HG03442 (cell line): ENCODE data around the gene TSEN54.
"Not testable (repeated sequence)": the region's sequence is repeated elsewhere in the genome, so short reads cannot be mapped to it uniquely, and the experiment has no call there.

Source experiments
- ATAC-seq: cut with Tn5 transposase; IDR thresholded peaks from one replicate; pipeline ENCODE4 v1.9.1; 2021; ENCODE audit warnings: mild to moderate bottlenecking, moderate library complexity; ENCODE audit not compliant: unreplicated experiment

TSEN54 gene

GRCh38 chr17:75516619-75517296 lies 430 bp downstream of the TSEN54 start:
- ATAC-seq = peak; percentile 16

DNA sequence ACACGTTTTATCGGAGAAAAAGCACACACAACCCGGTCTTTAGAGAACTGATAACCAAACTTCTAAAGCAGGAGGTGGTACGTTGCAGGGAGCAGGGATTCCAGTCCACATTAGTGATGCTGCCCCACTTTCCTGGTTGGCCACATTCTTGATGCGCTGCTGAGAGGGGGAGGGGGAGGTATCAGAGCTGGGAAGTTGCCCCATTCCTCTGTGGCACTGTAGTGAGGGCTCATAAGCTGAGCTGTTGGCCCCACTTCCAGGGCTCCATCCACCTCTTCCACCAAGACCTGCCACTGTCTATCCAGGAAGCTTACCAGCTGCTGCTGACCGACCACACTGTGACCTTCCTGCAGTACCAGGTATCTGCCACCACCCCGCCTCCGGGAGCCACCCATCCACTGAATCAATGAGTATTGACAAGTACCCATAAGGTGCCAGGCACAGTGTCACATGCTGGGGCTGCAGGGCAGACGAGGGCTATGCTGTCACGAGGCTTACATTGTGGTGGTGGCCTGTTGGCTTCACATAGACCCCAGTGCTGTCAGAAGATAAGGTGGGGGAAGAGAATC lies 1.1 kb downstream of the TSEN54 start:
- no peak for ATAC-seq

DNA sequence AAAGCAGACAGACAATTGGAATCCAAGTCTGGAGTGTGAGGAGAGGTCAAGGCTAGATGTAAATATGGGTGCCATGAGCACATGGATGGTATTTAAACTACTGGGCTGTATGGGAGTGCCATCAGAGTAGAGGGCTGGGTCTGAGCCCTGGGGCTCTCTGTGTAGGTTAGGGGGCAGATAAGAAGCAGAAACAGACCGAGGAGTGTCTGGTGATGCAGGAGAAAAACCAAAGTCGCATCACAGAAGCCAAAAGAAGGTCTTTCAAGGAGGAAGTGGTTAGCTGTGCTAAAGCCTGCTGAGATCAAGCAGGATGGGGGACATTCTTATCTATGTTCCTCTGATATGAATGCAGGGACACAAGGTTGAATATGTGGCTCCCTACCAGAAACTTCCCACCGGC lies 1.9 kb downstream of the TSEN54 start:
- ATAC-seq = no peak

DNA sequence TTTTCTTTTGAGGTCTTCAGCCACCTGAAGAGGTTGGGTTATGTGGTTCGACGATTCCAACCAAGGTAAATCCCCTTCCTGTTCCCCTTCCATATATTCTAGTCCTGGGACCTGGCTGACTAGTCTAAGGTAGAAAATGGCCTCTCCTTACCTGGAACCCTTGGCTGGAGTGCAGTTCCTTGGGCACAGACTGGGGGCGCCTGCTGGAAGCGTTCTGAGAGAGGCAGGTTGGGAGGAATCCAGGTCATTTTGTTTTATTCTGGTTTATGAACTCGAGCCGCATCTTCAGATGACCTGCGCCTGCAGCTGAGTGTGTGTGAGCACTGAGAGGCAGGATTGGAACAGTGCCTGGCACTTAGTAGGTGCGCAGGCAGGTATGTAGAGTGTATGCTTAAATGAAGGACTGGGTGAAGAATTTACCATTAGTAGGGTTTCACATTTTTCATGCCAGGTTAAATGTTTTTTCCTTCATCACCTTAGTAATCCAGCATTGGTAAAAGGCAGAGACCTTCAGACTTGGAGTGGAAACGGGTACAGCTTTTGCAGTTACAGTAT lies 2.7 kb downstream of the TSEN54 start:
- ATAC-seq = no peak

DNA sequence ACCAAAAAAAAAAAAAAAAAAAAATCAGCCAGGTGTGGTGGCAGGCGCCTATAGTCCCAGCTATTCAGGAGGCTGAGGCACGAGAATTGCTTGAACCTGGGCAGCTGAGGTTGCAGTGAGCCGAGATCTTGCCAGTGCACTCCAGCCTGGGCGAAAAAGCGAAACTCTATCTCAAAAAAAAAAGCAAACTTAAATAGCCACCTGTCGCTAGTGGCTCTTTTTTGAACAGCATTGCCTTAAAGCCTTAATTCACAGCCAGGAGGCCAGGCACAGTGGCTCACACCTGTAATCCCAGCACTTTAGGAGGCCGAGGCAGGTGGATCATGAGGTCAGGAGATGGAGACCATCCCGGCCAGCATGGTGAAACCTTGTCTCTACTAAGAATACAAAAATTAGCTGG lies 4.1 kb downstream of the TSEN54 start:
- ATAC-seq = not testable (repeated sequence)

GRCh38 chr17:75521290-75521689 lies 5.0 kb downstream of the TSEN54 start:
- ATAC-seq = no peak

- no peak for ATAC-seq
These were observed 5.8 kb downstream of the TSEN54 start for GRCh38 chr17:75521951-75522727.

DNA sequence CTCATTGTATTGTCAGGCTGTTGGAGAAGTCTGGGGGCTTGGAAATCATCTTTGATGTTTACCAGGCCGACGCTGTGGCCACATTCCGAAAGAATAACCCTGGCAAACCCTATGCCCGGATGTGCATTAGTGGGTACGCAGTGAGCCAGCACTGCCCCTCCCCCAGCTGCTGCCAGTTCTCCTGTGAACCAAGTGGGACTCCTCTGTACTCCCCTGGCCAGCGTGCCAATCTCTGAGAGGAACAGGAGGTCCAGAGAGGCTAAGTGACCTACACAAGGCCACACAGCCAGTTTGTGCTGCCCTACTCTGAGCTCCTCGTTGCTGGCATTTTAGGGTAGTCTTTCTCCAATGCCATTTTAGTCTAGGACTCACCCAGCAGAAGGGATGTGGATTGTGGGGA lies 7.3 kb downstream of the TSEN54 start:
- ATAC-seq = no peak

- ATAC-seq = no peak
These were observed 8.1 kb downstream of the TSEN54 start for GRCh38 chr17:75524269-75524969.

DNA sequence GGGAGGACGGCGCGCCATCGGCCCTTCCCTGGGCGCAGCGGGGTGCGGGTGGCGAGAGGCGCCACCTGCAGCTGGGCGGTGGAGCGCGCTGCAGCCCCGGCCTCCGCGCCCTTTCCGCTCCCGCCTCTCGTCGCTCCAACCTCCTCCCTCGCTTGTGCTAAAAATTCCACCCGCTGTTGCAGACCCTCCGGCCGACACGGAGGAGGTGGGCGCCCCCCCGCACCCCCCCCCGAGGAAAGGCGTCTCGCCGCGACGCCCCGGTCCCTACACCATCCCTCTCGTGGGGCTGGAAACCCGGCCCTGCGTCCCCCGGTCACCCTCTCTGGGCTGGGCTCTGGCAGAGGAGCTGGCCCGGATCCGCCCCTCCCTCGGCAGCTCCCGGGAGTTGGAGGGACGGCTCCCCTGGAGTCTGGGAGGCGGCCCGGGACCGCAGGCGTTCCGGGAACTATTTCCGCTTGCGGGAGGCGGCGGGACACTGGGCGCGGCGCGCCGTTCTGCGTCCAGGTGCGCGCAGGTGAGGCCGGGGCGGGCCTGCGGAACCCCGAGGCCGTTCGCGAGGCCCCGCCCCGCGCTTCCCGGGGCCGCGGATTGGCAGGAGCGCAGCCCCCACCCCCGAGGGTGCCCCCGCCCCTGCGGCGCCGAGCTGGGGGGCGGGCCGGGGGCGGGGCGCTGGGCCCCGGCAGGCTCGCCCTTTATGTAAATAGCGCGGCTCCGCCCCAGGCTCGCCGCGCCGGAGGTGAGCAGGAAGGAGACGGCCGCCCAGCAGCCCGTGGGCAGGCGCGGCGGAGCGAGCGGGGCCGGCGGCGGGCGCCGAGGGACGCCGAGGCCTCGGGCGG lies 8.9 kb downstream of the TSEN54 start, which contains the start of gene LLGL2:
Gene LLGL2, plus strand, starts transcription at position 728 of the 836 bp plus-strand sequence. CDS start 17,730 bp downstream, outside the sequence.
- peak; percentile 70 for ATAC-seq

GRCh38 chr17:75525806-75526554 lies 9.7 kb downstream of the TSEN54 start:
- ATAC-seq = no peak

DNA sequence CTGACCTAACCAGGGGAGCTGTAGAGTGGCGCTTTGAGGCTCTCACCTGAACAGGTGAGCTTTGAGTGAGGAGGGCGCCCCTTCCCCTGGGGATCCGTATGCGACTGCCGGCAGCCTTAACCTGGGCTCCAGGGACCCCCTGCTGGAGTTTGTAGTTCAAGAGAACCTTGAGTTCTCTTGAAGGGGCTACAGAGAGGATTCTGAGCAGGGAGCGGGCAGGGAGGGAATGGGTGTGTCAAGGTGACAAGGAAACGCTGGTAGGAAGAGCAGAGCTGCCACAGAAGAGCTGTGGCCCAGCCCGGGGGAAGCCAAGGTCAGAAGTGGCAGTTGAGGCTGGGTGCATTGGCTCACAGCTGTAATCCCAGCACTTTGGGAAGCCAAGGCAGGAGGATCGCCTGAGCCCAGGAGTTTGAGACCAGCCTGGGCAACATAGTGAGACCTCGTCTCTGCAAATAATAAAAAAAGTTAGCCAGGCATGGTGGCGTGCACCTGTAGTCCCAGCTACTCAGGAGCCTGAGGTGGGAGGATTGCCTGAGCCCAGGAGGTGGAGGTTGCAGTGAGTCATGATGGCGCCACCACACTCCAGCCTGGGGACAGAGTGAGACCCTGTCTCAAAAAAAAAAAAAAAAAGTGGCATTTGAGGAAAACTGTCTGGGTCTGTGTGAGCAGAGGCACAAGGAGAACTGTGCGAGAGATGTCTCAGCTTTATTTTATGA lies 10.4 kb downstream of the TSEN54 start:
- ATAC-seq = no peak

DNA sequence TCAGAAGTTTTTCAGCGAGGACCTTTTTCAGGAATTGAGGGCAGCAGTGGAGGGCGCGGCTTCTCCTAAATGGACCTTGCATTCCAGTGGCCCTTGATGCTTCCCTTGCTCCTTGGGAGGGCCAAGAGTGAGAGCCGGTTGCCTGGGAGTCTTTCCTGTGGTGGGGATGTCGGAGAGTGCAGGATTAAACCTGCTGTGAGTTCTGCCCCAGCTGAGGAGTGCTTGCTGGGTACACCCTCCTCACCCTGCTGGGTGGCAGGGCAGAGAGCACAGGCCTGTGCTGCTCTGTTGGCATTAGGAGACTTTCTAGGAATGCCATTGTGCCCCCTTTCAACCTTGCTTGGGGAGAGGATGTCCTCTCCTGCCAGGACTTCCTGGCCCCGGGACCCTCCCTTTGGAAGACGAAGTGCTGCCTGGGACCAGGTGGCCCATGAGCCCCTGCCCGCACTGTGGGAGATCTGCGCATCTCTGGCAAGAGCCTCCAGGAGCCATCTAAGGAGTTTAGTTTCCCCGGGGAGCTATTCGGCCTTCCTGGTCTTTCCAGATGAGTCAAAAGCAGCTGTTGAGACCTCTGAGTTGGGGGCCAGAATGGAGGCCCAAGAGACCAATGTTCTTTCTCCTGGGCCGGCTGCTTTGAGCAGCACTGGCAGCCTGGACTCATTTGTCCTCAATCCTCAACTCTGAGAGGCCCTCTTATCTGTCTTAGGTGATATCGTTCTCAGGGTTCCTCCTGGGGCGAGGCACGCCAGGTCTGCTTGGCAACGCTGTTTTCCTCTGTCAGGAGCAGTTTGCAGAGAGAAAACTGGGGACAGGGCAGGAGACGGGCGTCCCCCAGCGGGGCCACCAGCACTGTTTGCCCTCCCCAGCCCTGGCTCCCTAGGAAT lies 14.8 kb downstream of the TSEN54 start:
- no peak for ATAC-seq

DNA sequence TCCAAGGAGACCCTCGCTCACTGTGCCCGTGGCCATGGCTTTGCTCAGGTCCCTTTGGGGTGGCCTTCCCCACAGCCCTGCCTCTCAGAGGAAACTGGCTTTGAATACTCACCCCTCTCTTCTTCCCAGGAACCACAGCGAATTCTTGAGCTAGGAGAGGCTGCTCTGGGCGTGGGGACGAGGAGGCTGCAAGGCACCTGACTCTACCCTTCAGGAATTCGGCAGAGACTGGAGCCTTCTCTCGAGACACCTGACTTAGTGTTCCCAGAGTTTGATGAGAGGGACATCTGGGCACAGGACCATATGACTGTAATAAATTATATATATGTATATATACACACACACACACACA lies 15.4 kb downstream of the TSEN54 start:
- ATAC-seq = no peak

GRCh38 chr17:75535119-75535537 lies 18.8 kb downstream of the TSEN54 start:
- ATAC-seq = no peak

DNA sequence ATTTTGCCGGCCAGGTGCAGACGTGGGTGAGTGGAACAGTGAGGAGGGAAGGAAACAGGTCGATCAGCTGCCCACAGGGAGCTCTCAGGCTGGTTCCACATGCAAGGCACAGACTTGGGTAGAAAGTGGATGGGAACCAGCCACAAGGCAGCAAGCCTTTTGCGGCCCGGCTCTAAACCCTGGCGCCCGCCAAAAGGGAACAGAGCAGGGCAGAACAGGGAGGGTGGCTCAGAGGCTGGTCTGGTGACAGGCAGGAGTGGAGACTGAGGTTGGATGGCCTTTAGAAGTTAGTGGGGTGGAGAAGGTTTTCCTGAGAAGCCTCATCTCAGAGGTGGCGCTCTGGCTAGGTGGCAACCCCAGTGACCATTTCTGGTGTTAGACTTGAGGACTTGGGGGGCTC lies 19.5 kb downstream of the TSEN54 start:
- no peak for ATAC-seq

GRCh38 chr17:75536366-75536765 lies 20.0 kb downstream of the TSEN54 start:
- ATAC-seq = no peak
